Stimulated activated CD4-positive, alpha-beta T cell treated with anti-CD3 and anti-CD28 coated beads, TNF-alpha, amount 100 ng/mL, for 4 hours (primary cell): Measurements from ENCODE around the gene CSNK1G1.
"Not testable (repeated sequence)": the region's sequence is repeated elsewhere in the genome, so short reads cannot be mapped to it uniquely, and the experiment has no call there.

Source experiments
- DNase-seq, 3 experiments: peaks; one replicate each; pipeline ENCODE4 v3.0.0-alpha.2; 2020; ENCODE audit warnings: low read depth in 3 of 3

The CSNK1G1 gene

DNA sequence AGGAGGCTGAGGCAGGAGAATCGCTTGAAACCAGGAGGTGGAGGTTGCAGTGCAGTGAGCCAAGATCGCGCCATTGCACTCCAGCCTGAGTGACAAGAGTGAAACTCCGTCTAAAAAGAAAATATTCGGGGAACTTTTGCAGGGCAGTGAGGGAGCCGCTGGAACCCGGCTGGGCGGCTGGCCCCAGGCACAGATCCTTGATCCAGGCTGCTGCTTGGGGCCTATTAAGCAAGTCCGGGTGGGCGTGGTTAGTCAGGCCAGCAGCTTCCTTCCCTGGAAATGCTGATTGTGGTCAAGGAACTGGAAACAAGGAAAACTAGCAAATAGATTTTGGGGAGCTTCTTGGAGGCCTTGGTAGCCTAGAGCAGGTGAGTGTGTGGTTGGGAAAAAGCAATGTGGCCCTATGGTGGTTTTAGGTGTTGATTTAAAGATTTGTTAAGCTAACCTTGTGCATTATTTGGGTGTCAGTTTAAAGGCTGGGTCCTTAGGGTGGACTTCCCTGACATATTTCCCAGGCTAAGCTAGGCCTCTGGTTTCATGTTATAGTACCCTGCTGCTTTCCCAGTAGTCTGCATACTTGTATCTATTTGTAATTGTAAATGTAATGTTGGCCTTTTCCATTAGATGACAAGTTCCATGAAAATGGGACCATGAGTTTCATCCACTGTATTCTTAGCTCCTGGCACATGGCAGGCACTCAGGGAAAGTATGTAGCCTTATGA is 222.2 kb downstream of the CSNK1G1 start:
- no peak for DNase-seq

DNA sequence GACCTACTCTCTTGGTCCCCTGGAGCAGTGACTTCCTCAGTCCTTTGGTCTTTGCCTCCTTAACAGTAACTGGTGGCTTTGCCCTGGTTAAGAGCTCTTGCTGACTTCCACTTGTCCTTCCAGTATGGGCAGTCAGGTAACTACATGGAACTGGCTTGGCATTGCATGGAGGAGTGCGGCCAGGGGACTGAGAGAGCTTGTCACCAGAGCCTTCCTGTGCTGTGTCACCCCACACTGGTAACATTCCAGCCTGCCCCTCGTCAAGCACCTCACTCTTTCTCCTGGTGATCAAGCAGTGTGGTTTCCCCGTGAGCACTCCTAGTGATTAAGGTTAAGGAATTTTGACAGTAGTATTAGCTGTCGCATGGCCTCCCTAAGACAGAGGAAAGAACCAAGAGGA is 223.8 kb downstream of the CSNK1G1 start:
- no peak for DNase-seq

DNA sequence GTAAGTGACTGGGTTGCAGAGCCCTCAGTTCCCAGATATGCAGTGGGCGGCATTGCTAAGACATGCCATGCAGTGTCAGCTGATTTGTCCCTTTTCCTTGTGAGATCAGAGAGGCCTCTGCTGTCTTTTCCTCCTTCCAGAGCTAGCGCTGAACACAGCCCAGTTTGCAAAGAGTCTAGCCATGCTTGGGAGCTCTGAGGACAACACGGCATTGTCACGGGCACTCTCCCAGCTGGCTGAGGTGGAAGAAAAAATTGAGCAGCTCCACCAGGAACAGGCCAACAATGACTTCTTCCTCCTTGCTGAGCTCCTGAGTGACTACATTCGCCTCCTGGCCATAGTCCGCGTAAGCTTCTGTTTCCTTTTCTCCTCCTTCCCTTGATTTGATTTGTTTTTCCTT is 224.4 kb downstream of the CSNK1G1 start:
- no peak for DNase-seq

DNA sequence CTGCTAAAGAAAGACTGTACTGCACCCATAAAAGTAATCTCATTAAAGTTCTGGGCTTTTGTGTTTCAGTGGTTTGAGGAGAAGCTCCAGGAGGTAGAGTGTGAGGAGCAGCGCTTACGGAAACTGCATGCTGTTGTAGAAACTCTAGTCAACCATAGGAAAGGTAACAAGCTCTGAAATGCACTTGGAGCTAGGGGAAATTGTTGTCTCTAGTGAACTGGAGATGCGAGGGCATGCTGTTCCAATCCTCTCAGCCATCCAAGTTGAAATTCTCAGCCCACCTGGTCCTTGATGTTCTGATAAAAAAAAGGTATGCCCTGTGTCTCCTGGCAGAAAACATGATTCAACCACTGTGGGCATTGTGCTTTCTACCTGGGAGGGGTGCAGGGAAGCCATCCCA is 225.8 kb downstream of the CSNK1G1 start:
- DNase-seq: no peak

GRCh38 chr15:64127521-64128270 is 228.3 kb downstream of the CSNK1G1 start:
- no peak for DNase-seq

DNA sequence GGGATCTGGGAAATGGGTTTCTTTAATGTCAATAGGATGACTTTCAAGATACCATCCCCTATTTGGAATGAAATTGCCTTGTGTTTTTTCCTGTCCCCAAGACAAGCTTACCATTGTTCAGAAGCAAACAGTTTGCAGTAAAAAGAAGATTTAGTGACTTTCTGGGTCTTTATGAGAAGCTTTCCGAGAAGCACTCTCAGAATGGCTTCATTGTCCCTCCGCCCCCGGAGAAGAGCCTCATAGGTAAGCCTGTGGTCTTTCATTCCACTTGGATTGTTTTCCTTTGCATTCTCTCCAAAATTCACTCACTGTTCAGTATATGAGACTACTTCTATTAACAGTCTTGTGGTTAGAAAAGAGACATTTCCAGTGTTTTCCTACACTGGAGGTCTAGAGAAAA is 230.0 kb downstream of the CSNK1G1 start:
- no peak for DNase-seq

- DNase-seq: no peak
These were observed 233.0 kb downstream of the CSNK1G1 start for GRCh38 chr15:64122936-64123351.

- DNase-seq: no peak
These were observed 233.5 kb downstream of the CSNK1G1 start for GRCh38 chr15:64122444-64122843.

DNA sequence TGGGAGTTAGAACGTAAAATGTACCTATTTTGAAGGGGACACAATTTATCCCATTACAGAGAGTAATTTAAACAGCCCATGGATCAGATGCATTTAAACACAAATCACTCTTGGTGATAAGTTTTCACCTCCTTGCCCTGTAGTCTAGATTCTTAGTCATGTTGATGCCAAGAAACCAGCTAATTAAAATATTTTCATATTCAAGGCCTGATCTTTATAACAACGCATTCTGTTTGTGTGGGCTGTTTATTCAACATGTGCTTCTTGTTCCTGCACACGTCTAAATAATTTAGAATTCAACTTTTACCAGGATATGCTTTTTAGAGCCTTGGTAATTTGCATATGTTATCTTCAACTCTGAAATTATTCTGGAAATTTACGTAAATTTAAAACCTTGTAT is 234.4 kb downstream of the CSNK1G1 start:
- DNase-seq: no peak

DNA sequence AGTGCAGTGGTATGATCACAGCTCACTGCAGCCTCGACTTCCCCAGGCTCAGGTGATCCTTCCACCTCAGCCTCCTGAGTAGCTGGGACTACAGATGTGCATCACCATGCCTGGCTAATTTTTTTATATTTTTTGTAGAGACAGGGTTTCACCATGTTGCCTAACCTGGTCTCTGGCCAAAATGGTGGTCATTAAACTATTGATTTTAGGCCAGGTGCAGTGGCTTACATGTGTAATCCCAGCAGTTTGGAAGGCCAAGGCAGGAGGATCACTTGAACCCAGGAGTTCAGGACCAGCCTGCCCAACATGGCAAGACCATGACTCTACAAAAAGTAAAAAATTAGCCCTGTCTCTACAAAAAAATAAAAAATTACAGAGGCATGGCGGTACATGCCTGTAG is 235.7 kb downstream of the CSNK1G1 start:
- not testable (repeated sequence) for DNase-seq

- DNase-seq: no peak
These were observed 238.1 kb downstream of the CSNK1G1 start for GRCh38 chr15:64117759-64118487.
